Muscle layer of colon (tissue), 2 donors: ENCODE data around the gene SYAP1.

Source experiments
- H3K27ac ChIP-seq: one replicate; pipeline ENCODE4 v1.7.0; 2013; ENCODE audit warnings: low read depth, mild to moderate bottlenecking, low read length, moderate library complexity
- H3K27me3 ChIP-seq, 2 donors: one replicate each; pipeline ENCODE4 v1.7.0; 2013; ENCODE audit warnings: low read length in 2 of 2, mild to moderate bottlenecking in 2 of 2; ENCODE audit not compliant: insufficient read depth in 2 of 2, control insufficient read depth in 1 of 2
- H3K36me3 ChIP-seq: one replicate; pipeline ENCODE4 v1.7.0; 2013; ENCODE audit warnings: mild to moderate bottlenecking, low read length; ENCODE audit not compliant: insufficient read depth
- H3K4me1 ChIP-seq: one replicate; pipeline ENCODE4 v1.7.0; 2013; ENCODE audit warnings: mild to moderate bottlenecking, low read length; ENCODE audit not compliant: insufficient read depth
- H3K4me3 ChIP-seq, 2 donors: one replicate each; pipeline ENCODE4 v1.7.0; 2013; ENCODE audit warnings: low read length in 2 of 2, low read depth in 1 of 2, mild to moderate bottlenecking in 1 of 2, moderate library complexity in 1 of 2
- H3K9ac ChIP-seq: one replicate; pipeline ENCODE4 v1.7.0; 2013; ENCODE audit warnings: low read length
- H3K9me3 ChIP-seq: one replicate; pipeline ENCODE4 v1.7.0; 2013; ENCODE audit warnings: mild to moderate bottlenecking, low read length
- donor health status: abdominal sarcoma.
- donor health status: Adenocarcinoma of cecum.

SYAP1 gene

GRCh38 chrX:16814597-16814996 is 95.2 kb downstream of the SYAP1 start:
- no peaks in the 10 kb centered on the region for H3K9me3 ChIP-seq
- no peak overlapping the region for H3K4me3 ChIP-seq
- peaks cover 11% of the 10 kb centered on the region for H3K36me3 ChIP-seq
- H3K9ac ChIP-seq: no peak overlapping the region
- no peaks in the 10 kb centered on the region for H3K27me3 ChIP-seq
- no peak overlapping the region for H3K27ac ChIP-seq
- H3K4me1 ChIP-seq: no peaks in the 10 kb centered on the region
